Measurements from ENCODE around the gene MYO5A.

GRCh38 chr15:52290800-52291199 is 237.9 kb downstream of the MYO5A start:
- no peak for TF ChIP-seq CTCF (optimal IDR thresholded peaks at IDR 0.05 in 1 of 3, IDR thresholded peaks at IDR 0.05 in 1 of 3, conservative IDR thresholded peaks at IDR 0.05 in 1 of 3; ENCODE audit: extremely low read depth in 1 of 3, insufficient read depth in 2 of 3, low read length in 3 of 3)
- TF ChIP-seq EZH2 (IDR thresholded peaks at IDR 0.05; ENCODE audit: low read length) = no peak
